ENCODE data around the gene PCCB.
"Not testable (repeated sequence)": the region's sequence is repeated elsewhere in the genome, so short reads cannot be mapped to it uniquely, and the experiment has no call there.

PCCB gene

DNA sequence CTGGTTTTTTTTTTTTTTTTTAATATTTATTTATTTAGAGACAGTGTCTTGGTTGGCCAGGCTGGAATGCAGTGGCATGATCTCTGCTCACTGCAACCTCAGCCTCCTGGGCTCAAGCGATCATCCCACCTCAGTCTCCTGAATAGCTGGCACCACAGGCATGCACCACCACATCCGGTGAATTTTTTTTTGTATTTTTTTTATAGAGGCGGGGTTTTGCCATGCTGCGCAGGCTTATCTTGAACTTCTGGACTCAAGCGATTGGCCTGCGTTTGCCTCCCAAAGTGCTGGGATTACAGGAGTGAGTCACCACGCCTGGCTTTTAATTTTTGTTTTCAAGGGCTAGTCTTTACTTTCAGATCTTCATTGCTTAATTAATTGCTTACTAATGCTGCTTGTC is 13.1 kb downstream of the PCCB start:
- no peak for DNase-seq

DNA sequence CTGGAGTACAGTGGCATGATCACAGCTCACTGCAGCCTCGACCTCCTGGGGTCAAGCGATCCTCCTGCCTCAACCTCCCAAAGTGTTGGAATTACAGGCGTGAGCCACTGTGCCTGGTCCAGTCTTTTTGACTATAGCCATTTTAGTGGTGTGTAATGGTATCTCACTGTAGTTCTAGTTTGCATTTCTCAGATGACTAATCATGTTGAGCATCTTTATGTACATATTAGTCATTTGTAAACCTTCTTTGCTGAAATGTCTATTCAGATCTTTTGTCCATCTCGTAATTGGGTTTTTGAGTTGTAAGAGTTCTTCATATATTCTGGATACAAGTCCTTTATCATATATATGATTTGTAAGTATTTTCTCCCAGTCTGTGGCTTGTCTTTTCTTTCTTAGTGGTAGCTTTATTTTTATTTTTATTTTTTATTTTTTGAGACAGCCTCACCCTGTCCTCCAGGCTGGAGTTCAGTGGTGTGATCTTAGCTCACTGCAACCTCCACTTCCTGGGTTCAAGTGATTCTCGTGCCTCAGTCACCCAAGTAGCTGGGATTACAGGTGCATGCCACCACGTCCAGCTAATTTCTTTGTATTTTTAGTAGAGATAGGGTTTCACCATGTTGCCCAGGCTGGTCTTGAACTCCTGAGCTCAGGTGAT is 16.5 kb downstream of the PCCB start:
- not testable (repeated sequence) for DNase-seq

DNA sequence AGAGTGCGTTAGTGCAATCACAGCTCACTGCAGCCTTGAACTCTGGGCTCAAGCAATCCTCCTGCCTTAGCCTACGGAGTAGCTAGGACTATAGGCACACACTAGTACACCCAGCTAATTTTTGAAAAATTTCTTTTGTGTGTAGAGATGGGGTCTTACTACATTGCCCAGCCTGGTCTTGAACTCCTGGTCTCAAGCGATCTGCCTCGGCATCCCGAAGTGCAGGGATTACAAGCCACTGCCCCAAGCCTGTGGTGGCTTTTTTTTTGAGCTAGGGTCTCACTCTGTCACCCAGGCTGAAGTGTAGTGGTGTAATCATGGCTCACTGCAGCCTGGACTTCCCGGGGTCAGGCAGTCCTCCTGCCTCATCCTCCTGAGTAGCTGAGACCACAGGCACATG is 17.1 kb downstream of the PCCB start:
- DNase-seq: no peak

DNA sequence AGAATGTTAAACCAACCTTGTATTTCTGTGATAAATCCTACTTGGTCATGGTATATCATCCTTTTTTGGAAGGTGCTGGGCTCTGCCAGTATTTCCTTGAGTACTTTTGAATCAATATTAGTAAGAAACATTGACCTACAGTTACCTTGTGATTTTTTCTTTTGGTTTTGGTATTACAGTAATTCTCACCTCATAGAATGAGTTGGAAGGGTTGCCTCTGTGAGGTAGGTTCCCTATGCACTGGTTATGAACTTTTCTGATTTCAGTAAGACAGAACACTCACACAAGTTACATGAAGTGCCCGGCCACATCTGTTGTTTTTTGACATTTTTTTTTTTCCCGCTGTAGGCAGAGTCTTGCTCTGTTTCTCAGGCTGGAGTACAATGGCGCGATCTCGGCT is 20.0 kb downstream of the PCCB start:
- DNase-seq: no peak

DNA sequence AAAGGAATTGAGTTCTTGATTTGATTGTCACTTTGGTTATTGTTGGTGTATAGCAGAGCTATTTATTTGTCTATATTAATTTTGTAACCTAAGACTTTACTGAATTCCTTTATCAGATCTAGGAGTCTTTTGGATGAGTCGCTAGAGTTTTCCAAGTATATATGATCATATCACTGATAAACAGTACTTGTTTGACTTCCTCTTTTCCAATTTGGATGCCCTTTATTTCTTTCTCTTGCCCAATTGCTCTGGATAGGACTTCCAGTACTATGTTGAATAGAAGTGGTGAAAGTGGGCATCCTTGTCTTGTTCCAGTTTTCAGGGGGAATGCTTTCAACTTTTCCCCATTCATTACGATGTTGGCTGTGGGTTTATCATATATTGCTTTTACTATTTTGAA is 21.5 kb downstream of the PCCB start:
- DNase-seq: not testable (repeated sequence)

DNA sequence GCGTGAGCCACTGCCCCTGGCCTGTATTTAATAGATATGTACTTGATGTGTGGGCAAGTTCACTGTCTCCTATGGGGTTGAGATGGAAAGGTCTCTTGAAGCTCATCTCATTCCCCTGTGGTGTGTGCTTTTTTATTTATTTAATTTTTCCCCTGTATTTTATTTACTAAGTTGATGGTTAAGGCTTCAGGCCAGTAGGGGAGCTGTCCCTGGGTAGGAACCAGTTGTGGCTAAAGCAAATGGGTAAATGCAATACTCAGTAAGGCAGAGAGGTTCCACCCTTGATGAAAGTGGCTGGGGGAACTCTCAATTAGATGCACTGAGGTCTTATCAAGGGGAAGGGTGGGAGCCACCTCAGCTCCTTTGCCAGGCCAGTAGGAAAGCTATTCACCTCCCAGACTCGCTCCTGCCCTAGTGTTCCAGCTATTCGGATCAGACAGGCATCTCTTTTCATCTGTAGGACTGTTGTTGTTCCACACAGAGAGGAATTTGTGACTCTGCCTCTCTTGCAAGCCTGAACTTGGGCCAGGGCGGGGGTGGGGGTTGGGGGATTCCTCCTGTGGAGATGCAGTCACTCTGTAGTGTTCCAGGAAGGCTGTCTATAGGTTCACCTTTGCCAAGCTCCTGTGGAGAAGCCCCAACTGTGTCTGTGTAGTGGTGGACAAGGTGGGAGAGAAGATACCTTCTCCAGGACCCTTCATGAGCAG is 26.1 kb downstream of the PCCB start:
- no peak for DNase-seq

DNA sequence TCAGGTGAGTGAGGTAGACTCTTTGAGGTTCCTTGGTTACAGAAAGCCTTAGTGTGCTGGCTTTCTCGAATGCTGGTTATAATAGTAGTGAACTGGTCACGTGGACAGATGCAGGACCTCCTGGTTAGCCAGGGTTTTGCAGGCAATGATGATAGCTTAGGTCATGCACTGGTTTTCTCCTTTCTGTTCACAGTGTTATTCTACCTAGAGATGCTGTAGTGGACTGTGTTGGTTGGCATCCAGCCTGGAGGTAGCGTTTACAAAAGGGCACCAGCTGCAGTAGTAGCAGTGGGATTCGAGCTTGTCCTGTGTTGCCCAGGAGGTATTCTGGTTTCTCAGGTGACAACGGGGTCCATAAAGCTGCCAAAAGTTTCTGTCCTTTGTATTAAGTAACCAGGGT is 27.0 kb downstream of the PCCB start:
- no peak for DNase-seq

DNA sequence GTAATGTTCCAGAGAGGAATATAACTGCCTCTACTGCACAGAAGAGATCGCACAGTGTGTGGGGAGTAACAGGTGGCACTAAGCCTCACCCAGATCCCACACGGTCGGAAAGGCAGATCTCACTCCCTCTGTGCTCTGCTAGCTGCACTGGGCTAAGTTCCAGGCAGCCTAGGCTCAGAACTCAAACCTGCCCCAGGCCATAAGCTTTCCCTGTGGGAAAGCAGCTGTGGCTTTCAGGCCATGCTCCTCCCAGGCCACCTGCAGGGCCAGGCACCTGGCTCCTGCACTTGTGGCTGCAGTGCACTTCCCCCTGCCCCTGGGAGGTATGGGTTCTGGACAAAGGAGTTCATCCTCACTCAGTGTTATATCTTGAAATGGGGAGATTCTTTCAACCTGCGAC is 27.5 kb downstream of the PCCB start:
- no peak for DNase-seq

DNA sequence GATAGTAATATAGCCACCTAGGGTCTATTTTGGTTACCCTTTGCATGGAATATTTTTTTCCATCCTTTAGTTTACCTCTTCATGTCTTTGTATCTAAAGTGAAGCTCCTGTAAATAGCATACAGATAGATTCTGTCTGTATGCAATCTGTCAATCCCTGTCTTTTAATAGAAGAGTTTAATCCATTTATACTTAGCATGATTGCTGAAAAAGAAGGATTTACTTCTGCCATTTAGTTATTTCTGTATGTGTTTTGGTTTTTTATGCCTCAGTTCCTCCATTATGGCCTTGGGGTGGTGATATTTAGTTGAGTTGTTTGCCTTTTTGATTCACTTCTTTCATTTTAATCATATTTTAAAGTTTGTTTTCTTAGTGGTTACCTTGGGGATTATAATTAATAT is 29.0 kb downstream of the PCCB start:
- DNase-seq: no peak

DNA sequence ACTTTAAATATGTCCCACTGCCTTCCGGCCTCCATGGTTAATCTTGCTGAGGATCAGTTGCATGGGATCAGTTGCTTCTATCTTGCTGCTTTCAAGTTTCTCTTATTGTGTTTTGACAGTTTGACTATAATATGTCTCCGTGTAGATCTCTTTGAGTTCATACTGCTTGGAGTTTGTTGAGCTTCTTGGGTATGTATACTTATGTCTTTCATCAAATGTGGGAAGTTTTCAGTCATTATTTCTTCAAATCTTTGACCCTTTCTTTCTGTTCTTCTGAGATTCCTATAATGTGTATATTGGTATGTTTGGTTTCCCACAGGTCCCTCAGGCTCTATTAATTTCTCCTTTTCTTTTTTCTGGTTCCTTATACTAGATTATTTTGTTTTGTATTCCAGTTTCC is 30.8 kb downstream of the PCCB start:
- DNase-seq: no peak

DNA sequence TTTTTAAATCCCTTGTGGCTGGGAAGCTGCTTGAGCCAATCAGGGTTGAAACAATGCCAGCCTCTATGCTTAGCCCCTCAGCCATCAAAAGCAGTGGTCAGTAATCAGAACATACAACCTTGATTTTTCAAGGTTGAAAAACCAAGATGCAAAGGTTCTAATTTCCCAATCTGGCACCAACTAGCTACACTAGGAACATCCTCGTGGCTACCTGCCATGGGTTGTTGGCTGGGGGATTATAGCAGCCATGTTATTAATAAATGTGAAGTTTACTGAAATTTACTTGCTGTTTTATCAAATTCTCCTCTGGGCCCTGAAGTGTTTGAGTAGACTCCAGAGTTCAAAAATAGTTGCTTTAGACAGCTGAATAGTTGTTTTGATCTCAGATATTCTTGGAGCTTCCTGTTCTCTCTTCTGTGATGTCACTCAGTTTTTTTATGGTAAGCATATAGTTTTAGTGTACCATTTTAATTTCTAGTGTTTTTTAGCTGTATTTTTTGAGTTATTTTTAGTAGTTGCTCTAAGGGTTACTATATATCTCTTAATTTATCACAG is 31.9 kb downstream of the PCCB start:
- no peak for DNase-seq

DNA sequence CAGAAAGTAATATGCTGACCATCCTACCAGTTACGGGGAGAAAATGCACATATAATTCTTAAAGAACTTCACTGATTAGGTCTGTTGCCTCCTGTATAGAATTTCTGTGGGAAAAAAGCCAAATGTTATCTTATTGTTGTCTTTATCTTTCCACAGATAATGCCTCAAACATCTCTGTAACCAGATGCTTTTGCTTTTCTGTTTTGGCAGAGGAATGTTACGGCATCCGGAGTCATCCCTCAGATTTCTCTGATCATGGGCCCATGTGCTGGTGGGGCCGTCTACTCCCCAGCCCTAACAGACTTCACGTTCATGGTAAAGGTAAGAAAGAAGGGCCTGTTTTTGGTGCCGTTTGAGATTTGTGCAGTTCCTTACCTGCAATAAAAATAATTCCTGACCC is 33.5 kb downstream of the PCCB start:
- no peak for DNase-seq

DNA sequence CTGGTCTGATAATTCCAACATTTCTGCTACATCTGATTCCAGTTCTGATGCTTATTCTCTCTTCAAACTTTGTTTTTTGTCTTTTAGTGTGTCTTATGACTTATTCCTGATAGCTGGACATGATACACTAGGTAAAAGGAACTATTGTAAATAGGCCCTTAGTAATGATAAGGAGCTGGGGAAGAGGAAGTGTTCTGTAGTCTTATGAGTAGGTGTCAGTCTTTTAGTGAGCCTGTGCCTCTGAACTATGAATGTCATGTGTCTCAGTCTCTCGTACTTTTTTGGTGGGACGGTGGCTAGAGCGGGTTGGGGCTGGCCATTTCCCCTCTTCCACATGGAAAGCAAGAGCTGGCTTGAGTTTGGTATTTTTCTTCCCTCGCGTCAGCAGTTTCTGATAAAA is 41.2 kb downstream of the PCCB start:
- no peak for DNase-seq

DNA sequence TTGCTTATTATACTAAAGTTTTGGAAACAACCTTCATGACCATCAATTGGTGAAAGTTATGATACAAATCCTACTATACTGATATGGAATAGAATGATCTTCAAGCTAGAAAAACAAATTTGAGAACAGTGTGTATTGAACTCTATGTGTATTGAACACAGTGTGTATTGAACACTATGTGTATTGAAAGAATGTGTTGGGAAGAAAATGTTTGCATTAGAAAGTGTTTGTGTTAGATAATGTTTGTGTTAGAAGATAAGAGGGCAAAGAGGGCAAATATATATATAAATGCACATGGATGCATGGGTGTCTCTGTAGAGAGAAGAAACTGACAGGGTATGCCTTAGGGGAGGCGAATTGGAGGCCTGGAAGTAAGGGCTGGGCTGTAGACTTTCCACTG is 42.4 kb downstream of the PCCB start:
- no peak for DNase-seq

DNA sequence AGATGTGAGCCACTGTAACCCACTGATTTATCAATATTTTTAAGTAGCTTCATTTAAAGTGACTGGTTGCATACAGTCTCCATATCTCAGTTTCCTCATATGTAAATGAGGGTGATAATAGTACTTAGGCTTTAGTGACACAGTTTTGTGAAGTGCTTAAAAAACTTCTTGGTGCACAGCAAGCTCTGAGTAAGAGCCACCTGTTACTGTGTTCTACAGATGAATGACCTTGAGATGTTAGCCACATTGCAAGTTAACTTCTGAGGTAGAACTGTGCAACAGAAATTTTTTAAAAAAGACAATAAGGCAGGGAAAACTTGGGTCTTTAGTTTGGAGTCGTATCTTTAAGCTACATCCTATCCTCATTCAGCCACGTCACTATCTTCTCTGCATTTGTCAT is 43.1 kb downstream of the PCCB start:
- no peak for DNase-seq

DNA sequence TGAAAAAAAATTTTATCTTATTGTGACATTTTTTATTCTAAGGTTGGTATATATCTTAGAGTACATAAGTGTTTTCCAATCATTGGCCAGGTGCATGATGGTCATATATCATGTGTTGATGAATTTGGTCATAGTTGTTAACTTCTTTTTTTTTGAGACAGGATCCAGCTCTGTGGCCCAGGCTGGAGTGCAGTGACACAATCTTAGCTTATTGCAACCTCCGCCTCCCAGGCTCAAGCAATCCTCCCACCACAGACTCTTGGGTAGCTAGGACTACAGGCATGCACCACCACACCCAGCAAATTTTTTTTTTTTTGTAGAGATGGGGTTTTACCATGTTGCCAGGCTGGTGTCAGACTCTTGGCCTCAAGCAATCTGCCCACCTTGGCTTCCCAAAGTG is 44.0 kb downstream of the PCCB start:
- no peak for DNase-seq

DNA sequence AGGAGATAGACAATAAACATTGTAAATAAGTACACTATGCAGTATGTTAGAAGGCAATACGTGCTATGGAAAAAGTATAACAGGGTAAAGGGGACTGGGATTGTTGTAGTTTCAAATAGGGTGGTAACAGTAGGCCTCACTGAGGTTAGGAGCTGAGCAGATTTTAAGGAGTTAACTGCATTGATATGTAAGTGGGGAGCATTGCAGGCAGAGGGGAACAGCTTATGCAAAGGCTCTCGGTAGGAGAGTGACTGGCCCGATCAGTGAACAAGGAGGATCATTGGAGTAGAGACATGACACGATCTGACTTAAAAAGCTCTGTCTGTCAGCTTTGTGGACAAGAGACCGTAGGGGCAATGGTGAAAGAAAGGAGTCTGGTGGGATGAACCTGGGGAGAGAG is 46.8 kb downstream of the PCCB start:
- DNase-seq: no peak

DNA sequence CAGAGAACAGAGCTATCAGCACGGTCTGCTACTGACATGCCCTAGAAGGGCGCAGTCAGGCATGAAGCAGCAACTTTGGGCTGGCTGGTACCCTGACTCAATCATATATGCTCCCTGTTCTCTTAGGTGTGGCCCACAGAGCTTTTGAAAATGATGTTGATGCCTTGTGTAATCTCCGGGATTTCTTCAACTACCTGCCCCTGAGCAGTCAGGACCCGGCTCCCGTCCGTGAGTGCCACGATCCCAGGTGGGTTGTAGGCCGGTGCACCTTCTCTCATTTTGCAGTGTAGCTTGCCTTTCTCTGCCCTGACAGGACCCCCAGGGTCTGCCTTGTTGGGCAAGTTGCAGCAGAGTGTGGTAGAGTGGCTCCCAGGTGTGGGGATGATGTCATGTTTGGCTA is 47.7 kb downstream of the PCCB start:
- DNase-seq: no peak

DNA sequence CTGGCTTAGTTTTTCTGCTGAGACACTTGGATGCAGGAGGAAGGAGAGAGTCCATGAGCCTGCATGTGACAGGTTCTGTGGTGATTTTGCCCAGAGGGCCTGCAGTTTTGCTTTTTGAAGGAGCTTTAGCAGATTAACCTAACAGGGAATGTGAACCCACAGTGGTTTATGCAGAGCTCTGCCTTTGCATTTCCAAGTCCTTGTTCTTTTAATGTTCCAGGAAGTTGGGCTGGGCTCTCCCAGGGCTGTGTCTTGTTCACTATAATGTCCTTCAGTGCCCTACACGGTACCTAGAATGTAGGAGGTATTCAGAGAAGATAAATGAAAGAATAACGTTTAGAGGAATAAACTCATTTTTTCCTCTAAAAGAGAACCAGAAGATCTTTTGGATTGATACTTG is 50.3 kb downstream of the PCCB start:
- no peak for DNase-seq

DNA sequence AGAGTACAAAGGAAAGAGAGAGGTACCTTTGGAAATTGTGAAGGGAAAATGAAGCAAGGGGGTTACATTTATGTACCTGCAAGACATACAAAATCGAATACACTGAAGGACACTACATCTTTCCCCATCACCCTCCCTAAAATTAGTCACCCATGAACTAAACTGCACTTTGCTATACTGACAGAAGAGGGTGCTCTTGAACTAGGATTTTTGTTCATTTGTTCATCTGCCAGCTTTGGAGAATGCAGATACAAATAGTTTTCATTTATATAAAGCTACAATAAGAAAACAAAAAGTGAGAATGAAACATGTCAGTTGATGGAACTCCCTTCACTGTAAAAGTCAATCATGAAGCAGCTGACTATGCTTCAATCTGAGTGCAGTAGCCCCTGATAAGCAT is 55.7 kb downstream of the PCCB start:
- DNase-seq: no peak

DNA sequence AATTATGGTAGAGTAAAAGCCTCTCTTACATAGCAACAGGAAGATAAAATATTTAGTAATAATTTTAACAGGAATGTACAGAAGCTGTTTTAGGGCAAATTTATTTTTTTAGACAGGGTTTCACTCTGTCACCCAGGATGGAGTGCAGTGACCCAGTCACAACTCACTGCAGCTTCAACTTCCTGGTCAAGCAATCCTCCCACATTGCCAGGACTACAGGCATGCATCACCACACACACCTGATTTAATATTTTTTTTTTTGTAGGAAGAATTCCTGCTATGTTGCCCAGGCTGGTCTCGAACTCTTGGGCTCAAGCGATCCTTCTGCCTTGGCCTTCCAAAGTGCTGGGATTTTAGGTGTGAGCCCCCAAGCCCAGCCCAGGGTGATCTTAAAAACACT is 61.1 kb downstream of the PCCB start:
- no peak for DNase-seq

DNA sequence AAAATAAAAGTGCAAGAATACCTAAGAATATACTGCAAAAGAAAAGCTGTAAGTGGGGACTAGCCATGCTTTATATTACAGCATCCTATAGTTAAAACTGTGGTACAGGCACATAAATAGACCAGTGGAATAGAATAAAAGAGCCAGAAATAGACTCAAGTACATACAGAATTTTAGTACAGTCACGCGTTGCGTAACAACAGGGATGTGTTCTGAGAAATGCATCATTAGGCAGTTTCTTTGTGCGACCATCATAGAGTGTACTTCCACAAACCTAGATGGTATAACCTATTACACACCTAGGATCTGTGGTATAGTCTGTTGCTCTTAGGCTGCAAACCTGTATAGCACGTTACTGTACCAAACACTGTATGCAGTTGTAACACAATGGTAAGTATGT is 61.8 kb downstream of the PCCB start:
- DNase-seq: no peak

DNA sequence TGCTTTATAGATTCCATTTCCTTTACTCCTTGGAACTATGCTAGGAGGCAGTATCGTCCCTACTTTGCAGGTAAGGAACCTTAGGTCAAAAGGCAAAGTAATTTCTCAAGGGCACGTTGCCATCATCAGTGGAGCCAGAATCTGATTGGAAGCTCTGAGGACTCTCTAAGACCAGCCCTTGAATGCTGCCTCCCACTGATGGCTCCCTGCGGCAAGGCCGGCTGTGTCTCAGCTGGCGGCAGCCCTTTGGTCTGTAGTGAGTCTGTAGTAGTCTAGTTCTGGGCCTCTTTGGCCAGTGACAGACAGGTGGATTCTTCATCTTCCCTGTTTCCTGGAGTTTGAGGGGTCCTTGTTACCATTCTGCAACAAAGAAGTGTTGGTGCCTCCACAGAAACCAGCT is 76.2 kb downstream of the PCCB start:
- no peak for DNase-seq

DNA sequence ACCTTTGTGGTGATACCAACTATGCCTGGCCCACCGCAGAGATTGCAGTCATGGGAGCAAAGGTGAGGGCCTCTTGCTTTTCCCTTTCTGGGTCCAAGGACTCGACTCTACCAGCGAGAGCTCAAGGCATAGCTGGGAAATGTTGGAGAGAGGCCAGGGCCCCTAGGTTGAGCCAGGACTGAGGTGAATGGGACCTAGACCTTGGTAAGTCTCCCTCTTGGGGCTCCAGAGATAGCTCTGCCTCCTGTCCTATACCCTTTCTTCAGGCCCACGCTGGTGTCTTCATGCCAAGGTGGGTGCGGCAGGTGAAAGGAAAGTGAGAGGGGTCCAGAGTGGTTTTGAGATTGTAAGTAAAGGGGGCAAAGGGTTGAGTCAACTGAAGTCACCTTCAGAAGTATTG is 77.5 kb downstream of the PCCB start:
- no peak for DNase-seq

DNA sequence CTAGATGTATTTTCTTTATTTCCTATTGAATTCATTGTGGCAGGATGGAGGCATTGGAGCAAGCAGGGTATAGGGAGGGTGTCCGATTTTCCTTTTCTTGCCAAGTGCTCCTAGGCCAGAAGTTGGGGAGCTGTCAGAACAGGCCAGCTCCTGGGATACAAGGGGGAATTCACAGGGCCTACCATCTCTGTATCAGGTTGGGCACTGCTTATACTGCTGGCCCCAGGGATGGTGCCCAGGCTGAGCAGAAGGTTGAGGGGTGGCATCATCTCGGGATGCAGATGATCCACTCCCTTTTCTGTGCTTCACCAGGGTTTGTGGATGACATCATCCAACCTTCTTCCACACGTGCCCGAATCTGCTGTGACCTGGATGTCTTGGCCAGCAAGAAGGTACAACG is 79.5 kb downstream of the PCCB start:
- DNase-seq: no peak

Data from NCI-H1048 (cell line).